Adrenal gland (tissue), 12 donors: ENCODE measurements around the gene PTP4A1. TPM values are rescaled to one million over a fixed set of nuclear protein-coding genes. Genes with fewer than 3 reads are reported as not detected.

Experiments
- DNase-seq, 7 donors: peaks; one replicate each; pipeline ENCODE4 v3.0.0-alpha.2; 2019 to 2020
- H3K27ac ChIP-seq, 5 donors: fragments of 200-600 bp; sonication (generic) in 4 of 5; 1 replicate in 3 of 5; 2 replicates in 2 of 5; pipeline versions ENCODE4 v1.5.1 to v1.8.0; 2016 to 2020; ENCODE audit warnings: mild to moderate bottlenecking in 1 of 5
- H3K27me3 ChIP-seq: fragments of 200-600 bp; 2 replicates; pipeline ENCODE4 v1.8.0; 2021
- H3K36me3 ChIP-seq, 2 donors: fragments of 200-600 bp; replicated peaks in 1 of 2; 1 replicate in 1 of 2; 2 replicates in 1 of 2; pipeline versions ENCODE4 v1.5.1 to v1.8.0; 2018 to 2022
- H3K4me1 ChIP-seq, 2 donors: fragments of 200-600 bp; replicated peaks in 1 of 2; 1 replicate in 1 of 2; 2 replicates in 1 of 2; pipeline versions ENCODE4 v1.5.1 to v1.8.0; 2018 to 2021
- H3K4me3 ChIP-seq, 4 donors: fragments of 200-600 bp; sonication (generic) in 3 of 4; one replicate each; pipeline ENCODE4 v1.5.1; 2016 to 2018
- H3K9me3 ChIP-seq, 3 donors: fragments of 200-600 bp; sonication (generic) in 1 of 3; replicated peaks in 1 of 3; 1 replicate in 2 of 3; 2 replicates in 1 of 3; pipeline versions ENCODE4 v1.5.1 to v1.8.0; 2016 to 2021
- CTCF ChIP-seq, 6 experiments: fragments of 450-650 bp in 4 of 6; fragments of 200-600 bp in 2 of 6; sonication (generic) in 1 of 6; IDR thresholded peaks; 1 replicate in 5 of 6; 2 replicates in 1 of 6; pipeline versions ENCODE4 v1.5.1 to v1.8.0; 2016 to 2021; ENCODE audit warnings: antibody characterized with exemption in 6 of 6, mild to moderate bottlenecking in 2 of 6, moderate library complexity in 1 of 6
- POLR2A ChIP-seq, 2 donors: fragments of 450-650 bp; IDR thresholded peaks; one replicate each; pipeline ENCODE4 v1.6.1; 2017; ENCODE audit warnings: antibody characterized with exemption in 2 of 2, mild to moderate bottlenecking in 2 of 2, moderate library complexity in 1 of 2
- WGBS, 4 donors: extraction: QIAGEN DNeasy Blood & Tissue Kit in 2 of 4; methylation state at CpG; one replicate each; pipeline versions ENCODE4 v1.1.5 to v1.1.7; 2013 to 2017; 5-methylcytosine and 5-hydroxymethylcytosine counted together
- intact Hi-C, 2 donors: fragments of 100-400 bp; cut with DNase I; formaldehyde crosslinking; loops; one replicate each; pipeline versions ENCODE4 v1.14.1 to v1.15.0; 2022 to 2023
- polyA plus RNA-seq, 3 donors: library from polyadenylated mRNA; stranded (reverse); fragments of 200-250 nt in 2 of 3; fragments of 350-450 nt in 1 of 3; fragmentation: Illumina TruSeq in 1 of 3; extraction: RNeasy Lipid Tissue Mini Kit (QIAGEN cat#74804) in 1 of 3; gene quantifications; one replicate each; pipeline ENCODE4 v1.2.3, GENCODE V29; 2013 to 2014
- small RNA-seq, 2 donors: library from RNA; depleted of rRNA; stranded (forward); fragments of <200 nt; gene quantifications; one replicate each; pipeline ENCODE3, GENCODE V24; 2016
- total RNA-seq, 9 donors: library from RNA; depleted of rRNA in 4 of 9; stranded (reverse); fragments of >200 nt in 4 of 9; fragments of 120-200 nt in 1 of 9; fragmentation: NEBNext Ultra II Directional in 1 of 9; extraction: Animal tissue kit (Norgen Biotek cat#: 25700) in 1 of 9; gene quantifications; one replicate each; pipeline versions ENCODE4 v1.1.0 to v1.2.4, GENCODE V29; 2013 to 2023
- donor health status: healthy with polysubstance abuse.
- donor health status: Bipolar disorder and iron deficiency.
- donor health status: DM: yes; HTN: yes; CAD: no.
- donor health status: DM: no; HTN: no; CAD: no.
- donor health status: DM: no; HTN: no; CAD: no.
- donor health status: DM: yes; HTN: yes; CAD: no.

Gene PTP4A1
- total and polyA plus RNA-seq, 12 donors = 5.7 to 194 (median 59.7) TPM

GRCh38 chr6:63615590-63615989 is 43.3 kb downstream of the PTP4A1 start:
- intact Hi-C loops = no loop called here
- H3K4me3 ChIP-seq = no peak overlapping the region
- TF ChIP-seq POLR2A (IDR thresholded peaks at IDR 0.05) (no peak), CTCF (IDR thresholded peaks at IDR 0.05) (no peak)
- no peaks in the 10 kb centered on the region for H3K36me3 ChIP-seq
- no peaks in the 10 kb centered on the region for H3K9me3 ChIP-seq
- no peak overlapping the region for H3K27ac ChIP-seq
- H3K4me1 ChIP-seq = no peaks in the 10 kb centered on the region
- no peaks in the 10 kb centered on the region for H3K27me3 ChIP-seq
- DNase-seq = no peak
- 83 to 92% (median 89%) methylated on average over 1 of the region's 1 CpG for WGBS, 4 donors

Small RNA genes lying within 50 kb of the gene (small RNA-seq; reads per million reads assigned to genes)
- 0 reads per million in 2 donors for gene AL513043.1

Other genes starting within 250 kb of the PTP4A1 start
- gene PHF3, start 63.3 kb downstream of the PTP4A1 start, total RNA-seq = 100 to 1,000 TPM in 1 of 9 donors, 10 to 100 TPM in 8; 41.3 to 104 (median 73.5) TPM
- gene PHF3, start 63.3 kb downstream of the PTP4A1 start, polyA plus RNA-seq = 10 to 100 TPM in 2 of 3 donors, 1 to 10 TPM in 1; 9.7 to 43.3 (median 15.0) TPM